HCT116 (cell line): ENCODE data around the gene CAPN15. TPM values are rescaled to one million over a fixed set of nuclear protein-coding genes. Genes with fewer than 3 reads are reported as not detected.

Experiments
- ATAC-seq: fragments of 200-7000 bp; cut with Tn5 transposase; 2 replicates; pipeline ENCODE4 v1.9.1; 2020; ENCODE audit warnings: mild to moderate bottlenecking, moderate library complexity
- BruUV-seq: library from RNA; stranded (reverse); fragments of 400-500 nt; replicated peaks from 2 replicates; lab custom pipeline; 2021; lab: Mats Ljungman, UMichigan
- CTCF ChIA-PET: fragments of 300-600 bp; sonication (Branson Sonifier 250); formaldehyde crosslinking; loops from one replicate; lab custom pipeline; 2021; ENCODE audit warnings: antibody characterized with exemption; lab: Charles Lee
- POLR2A ChIA-PET: fragments of 300-600, 350-600 bp; sonication (Branson Sonifier 250); formaldehyde crosslinking; loops from one replicate; lab custom pipeline; 2021; ENCODE audit warnings: antibody characterized with exemption; lab: Charles Lee
- RAD21 ChIA-PET, 2 experiments: fragments of 300-600 bp; sonication (Branson Sonifier 250); formaldehyde crosslinking; loops; one replicate each; lab custom pipeline; 2023; ENCODE audit warnings: low total read pairs in 2 of 2; ENCODE audit not compliant: uncharacterized antibody in 2 of 2, unreplicated experiment in 2 of 2, low non-redundant PET in 1 of 2; lab: Charles Lee
- DNase-seq: peaks from one replicate; pipeline ENCODE4 v3.0.0-alpha.2; 2010; ENCODE audit warnings: low read depth, low spot score
- H2AFZ ChIP-seq: fragments of 200-600 bp; shearing (Covaris generic), sonication (generic); 2 replicates; pipeline ENCODE4 v1.6.1; 2017; ENCODE audit warnings: low read depth, mixed run types, mixed read lengths, antibody characterized with exemption, low read length; ENCODE audit not compliant: poor library complexity, severe bottlenecking
- H3K27ac ChIP-seq: 2 replicates; pipeline ENCODE4 v1.5.1; 2012; ENCODE audit warnings: low read depth, low read length
- H3K27me3 ChIP-seq: fragments of 200-600 bp; sonication (generic); 2 replicates; pipeline ENCODE4 v1.6.1; 2016; ENCODE audit warnings: mixed run types, low read length, mixed read lengths; ENCODE audit not compliant: insufficient read depth
- H3K36me3 ChIP-seq, 2 experiments: fragments of 200-500 bp in 1 of 2; fragments of 200-600 bp in 1 of 2; sonication (Bioruptor generic) in 1 of 2; sonication (generic) in 1 of 2; 2 replicates each; pipeline versions ENCODE4 v1.5.1 to v1.6.1; 2014 to 2016; ENCODE audit warnings: low read length in 2 of 2, inconsistent platforms in 1 of 2, mixed read lengths in 1 of 2, mixed run types in 1 of 2; ENCODE audit not compliant: insufficient read depth in 2 of 2, control insufficient read depth in 1 of 2
- H3K4me1 ChIP-seq, 2 experiments: fragments of 200-600 bp in 1 of 2; sonication (generic) in 1 of 2; 2 replicates each; pipeline versions ENCODE4 v1.5.1 to v1.6.1; 2012 to 2017; ENCODE audit warnings: low read length in 2 of 2, inconsistent platforms in 1 of 2, mild to moderate bottlenecking in 1 of 2, mixed read lengths in 1 of 2, mixed run types in 1 of 2, moderate library complexity in 1 of 2; ENCODE audit not compliant: insufficient read depth in 2 of 2, control insufficient read depth in 1 of 2
- H3K4me2 ChIP-seq: fragments of 200-600 bp; sonication (generic); 2 replicates; pipeline ENCODE4 v1.6.1; 2017; ENCODE audit warnings: mixed run types, low read length, mixed read lengths
- H3K4me3 ChIP-seq, 2 experiments: fragments of 200-600 bp in 1 of 2; sonication (generic) in 1 of 2; replicated peaks in 1 of 2; 2 replicates each; pipeline ENCODE4 v1.5.1; 2011 to 2016; ENCODE audit warnings: low read length in 2 of 2, control low read depth in 1 of 2, low read depth in 1 of 2, mild to moderate bottlenecking in 1 of 2, mixed read lengths in 1 of 2, mixed run types in 1 of 2
- H3K79me2 ChIP-seq: fragments of 200-600 bp; sonication (generic); 2 replicates; pipeline ENCODE4 v1.6.1; 2017; ENCODE audit warnings: mild to moderate bottlenecking, mixed run types, low read length, moderate library complexity, mixed read lengths; ENCODE audit not compliant: insufficient read depth
- H3K9ac ChIP-seq: fragments of 200-600 bp; sonication (generic); 2 replicates; pipeline ENCODE4 v1.6.1; 2016; ENCODE audit warnings: low read length, mixed read lengths
- H3K9me2 ChIP-seq: fragments of 200-600 bp; sonication (generic), shearing (Covaris generic); 2 replicates; pipeline ENCODE4 v1.6.1; 2017; ENCODE audit warnings: mixed run types, mild to moderate bottlenecking, moderate library complexity; ENCODE audit not compliant: insufficient read depth
- H3K9me3 ChIP-seq, 2 experiments: fragments of 200-500 bp in 1 of 2; fragments of 200-600 bp in 1 of 2; sonication (Bioruptor generic) in 1 of 2; sonication (generic) in 1 of 2; 2 replicates each; pipeline ENCODE4 v1.6.1; 2014 to 2017; ENCODE audit warnings: low read length in 2 of 2, mixed read lengths in 2 of 2, inconsistent platforms in 1 of 2, low read depth in 1 of 2, mild to moderate bottlenecking in 1 of 2, mixed run types in 1 of 2, moderate library complexity in 1 of 2; ENCODE audit not compliant: control insufficient read depth in 1 of 2, insufficient read depth in 1 of 2
- H4K20me1 ChIP-seq: fragments of 200-600 bp; sonication (generic), shearing (Covaris generic); 2 replicates; pipeline ENCODE4 v1.6.1; 2017; ENCODE audit warnings: mixed run types, mild to moderate bottlenecking, moderate library complexity; ENCODE audit not compliant: insufficient read depth
- EGR1 ChIP-seq: IDR thresholded peaks from 2 replicates; pipeline ENCODE4 v1.6.1; 2012; ENCODE audit warnings: low read depth
- POLR2A ChIP-seq: IDR thresholded peaks from 2 replicates; pipeline ENCODE4 v1.7.0; 2011; ENCODE audit warnings: borderline replicate concordance; ENCODE audit not compliant: insufficient read depth, insufficient read length; ENCODE audit errors: extremely low read depth
- REST ChIP-seq: IDR thresholded peaks from 2 replicates; pipeline ENCODE4 v1.6.1; 2012; ENCODE audit warnings: low read depth
- intact Hi-C: fragments of 100-400 bp; cut with micrococcal nuclease; formaldehyde crosslinking; loops from 2 replicates; pipeline ENCODE4 v1.10.0; 2022
- total RNA-seq: library from RNA; stranded (reverse); gene quantifications from one replicate; pipeline ENCODE4 v1.2.1, GENCODE V29; 2021; ENCODE audit not compliant: unreplicated experiment

Gene CAPN15
- total RNA-seq, 1 experiment from 2014 or later, result 39.0 TPM

GRCh38 chr16:533391-534123 lies 6.0 kb downstream of the CAPN15 start (continued):
- TF ChIP-seq REST (no peak), POLR2A (no peak)
- TF ChIP-seq, all 23 proteins: peak for 0

- ChIA-PET POLR2A (no interaction called here), RAD21 (no interaction called here), CTCF (no interaction called here)
- H3K27ac ChIP-seq, result no peak overlapping the region
- BruUV-seq, result no TSS peak
- no peak for DNase-seq
- H3K27me3 ChIP-seq, result no peaks in the 10 kb centered on the region
- no peaks in the 10 kb centered on the region for H3K9me2 ChIP-seq
- H3K4me3 ChIP-seq, result no peak overlapping the region
- peaks cover 16 to 39% of the 10 kb centered on the region in 2 experiments for H3K4me1 ChIP-seq
- H4K20me1 ChIP-seq, result no peaks in the 10 kb centered on the region
- H3K9me3 ChIP-seq, result no peaks in the 10 kb centered on the region
- H2AFZ ChIP-seq, result no peak overlapping the region
- no peak overlapping the region for H3K9ac ChIP-seq
- ATAC-seq, result no peak
- intact Hi-C loops, result no loop called here
- H3K36me3 ChIP-seq, result peaks cover 0 to 6% of the 10 kb centered on the region in 2 experiments; a peak in 1 of 4 replicates
- no peak for TF ChIP-seq EGR1
- TF ChIP-seq, all 23 proteins: peak for 0
- Histone ChIP-seq H3K79me2 (peaks cover 86% of the 10 kb centered on the region), H3K4me2 (no peak overlapping the region)
Measured at GRCh38 chr16:534135-534534, 6.6 kb downstream of the CAPN15 start.
